ACHN (cell line): Measurements from ENCODE around the gene FECH.
"Not testable (repeated sequence)": the region's sequence is repeated elsewhere in the genome, so short reads cannot be mapped to it uniquely, and the experiment has no call there.

Experiments used
- DNase-seq: peaks from one replicate; pipeline ENCODE4 v3.0.0-alpha.2; 2015
- in situ Hi-C: cut with HindIII; loops from 2 replicates; pipeline ENCODE4 v1.10.0; 2017; ENCODE audit warnings: low sequenced_read_pairs, low pct_ligation_motif_present, low pct_unique_long_range_greater_than_20kb

Gene FECH, protein sequence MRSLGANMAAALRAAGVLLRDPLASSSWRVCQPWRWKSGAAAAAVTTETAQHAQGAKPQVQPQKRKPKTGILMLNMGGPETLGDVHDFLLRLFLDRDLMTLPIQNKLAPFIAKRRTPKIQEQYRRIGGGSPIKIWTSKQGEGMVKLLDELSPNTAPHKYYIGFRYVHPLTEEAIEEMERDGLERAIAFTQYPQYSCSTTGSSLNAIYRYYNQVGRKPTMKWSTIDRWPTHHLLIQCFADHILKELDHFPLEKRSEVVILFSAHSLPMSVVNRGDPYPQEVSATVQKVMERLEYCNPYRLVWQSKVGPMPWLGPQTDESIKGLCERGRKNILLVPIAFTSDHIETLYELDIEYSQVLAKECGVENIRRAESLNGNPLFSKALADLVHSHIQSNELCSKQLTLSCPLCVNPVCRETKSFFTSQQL

DNA sequence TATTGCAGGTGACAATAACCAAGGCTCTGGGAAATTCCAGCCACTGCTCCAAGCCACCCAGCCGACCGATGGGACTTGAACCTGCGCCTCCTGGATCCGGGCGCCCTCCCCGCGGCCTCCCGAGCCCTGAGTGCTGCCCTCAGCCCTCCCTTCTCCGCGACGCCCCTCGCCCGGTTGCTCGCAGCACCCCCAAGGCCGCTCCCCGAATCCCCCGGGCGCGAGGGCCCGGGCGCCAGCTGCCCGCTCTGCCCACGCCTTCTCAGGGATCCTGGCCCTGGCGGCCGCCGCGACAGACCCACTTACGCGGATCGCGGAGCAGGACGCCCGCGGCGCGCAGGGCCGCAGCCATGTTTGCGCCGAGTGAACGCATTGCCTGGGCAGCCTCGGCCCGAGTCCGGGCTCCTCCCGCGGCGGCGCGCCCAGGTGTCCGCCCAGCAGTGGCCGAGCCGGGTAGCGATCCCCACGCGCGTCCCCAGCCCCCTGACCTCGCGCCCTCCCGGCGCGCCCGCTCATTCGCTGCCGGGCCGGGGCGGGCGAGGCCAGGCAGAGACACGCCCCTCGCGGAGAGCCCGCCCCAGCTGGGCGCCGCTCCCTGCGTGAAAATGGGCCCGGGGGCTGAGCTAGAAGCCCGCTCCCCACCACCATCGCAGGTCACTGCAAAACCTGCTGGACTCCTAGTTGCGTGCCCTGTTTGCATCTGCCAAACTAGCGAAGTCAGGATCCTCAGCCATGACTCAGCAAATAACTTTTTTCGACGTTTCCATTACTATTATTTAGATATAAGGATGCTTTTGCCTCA, at the start of gene FECH:
FECH (minus strand) TSS at position 452 of the 799 bp plus-strand sequence; CDS start at position 370, 82 bp downstream.
- in situ Hi-C loops, result no loop called here
- DNase-seq, result peak; percentile 57

DNA sequence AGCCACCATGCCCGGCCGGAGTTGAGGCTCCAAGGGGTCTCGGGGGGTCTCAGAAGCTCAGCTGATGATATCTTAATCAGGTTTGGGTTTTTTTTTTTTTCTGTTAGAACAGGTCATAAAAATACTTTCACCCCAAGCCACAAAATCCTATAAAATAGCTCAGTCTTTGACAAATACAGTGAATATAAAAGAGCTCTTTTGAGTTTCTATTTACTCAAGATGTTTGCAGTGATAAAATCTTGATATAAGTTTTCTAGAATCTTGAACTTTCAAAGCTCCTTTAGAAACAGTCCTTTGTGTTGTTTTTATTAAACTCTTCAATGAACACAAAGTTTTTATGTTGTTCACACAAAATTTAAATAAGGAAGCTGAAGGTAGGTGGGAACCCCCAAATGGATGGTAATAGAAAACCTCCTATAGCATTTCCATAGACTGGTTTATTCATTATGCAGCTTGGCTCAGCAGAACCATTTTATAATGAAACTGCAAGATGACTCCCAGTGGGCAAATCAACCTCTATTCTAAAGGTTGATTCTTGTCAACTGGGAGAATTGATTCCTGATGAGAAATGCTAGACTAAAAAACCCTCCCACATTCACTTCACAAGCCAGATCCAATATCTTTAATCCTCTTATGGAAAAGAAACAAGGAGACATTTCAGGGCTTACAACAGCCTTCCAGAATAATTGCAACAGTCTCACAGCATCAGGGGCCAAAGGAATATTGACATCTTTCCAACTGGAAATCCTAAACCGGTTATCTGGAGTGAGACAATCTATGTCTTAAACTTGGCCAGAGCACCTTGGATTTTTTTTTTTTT, 48.7 kb upstream of the FECH start:
- no peak for DNase-seq
- in situ Hi-C loops, result no loop called here

DNA sequence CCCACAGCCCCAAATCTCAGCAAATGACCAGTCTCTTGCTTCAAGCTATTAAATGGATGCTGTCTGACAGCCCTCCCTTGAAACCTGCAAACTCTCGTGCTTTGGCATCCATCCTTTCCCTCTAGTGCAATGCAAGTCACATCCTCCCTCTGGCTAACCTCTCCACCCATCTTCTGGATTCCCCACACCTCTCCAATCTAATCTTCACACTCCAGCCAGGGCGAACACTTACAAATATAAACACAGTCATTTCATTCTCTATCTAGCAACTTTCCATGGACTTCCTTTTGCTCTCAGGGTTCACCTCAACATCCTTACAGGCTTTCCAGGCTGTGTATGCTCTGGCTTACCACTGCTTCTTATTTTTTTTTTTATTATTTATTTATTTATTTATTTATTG, 45.2 kb upstream of the FECH start:
- DNase-seq, result no peak
- in situ Hi-C loops, result no loop called here

DNA sequence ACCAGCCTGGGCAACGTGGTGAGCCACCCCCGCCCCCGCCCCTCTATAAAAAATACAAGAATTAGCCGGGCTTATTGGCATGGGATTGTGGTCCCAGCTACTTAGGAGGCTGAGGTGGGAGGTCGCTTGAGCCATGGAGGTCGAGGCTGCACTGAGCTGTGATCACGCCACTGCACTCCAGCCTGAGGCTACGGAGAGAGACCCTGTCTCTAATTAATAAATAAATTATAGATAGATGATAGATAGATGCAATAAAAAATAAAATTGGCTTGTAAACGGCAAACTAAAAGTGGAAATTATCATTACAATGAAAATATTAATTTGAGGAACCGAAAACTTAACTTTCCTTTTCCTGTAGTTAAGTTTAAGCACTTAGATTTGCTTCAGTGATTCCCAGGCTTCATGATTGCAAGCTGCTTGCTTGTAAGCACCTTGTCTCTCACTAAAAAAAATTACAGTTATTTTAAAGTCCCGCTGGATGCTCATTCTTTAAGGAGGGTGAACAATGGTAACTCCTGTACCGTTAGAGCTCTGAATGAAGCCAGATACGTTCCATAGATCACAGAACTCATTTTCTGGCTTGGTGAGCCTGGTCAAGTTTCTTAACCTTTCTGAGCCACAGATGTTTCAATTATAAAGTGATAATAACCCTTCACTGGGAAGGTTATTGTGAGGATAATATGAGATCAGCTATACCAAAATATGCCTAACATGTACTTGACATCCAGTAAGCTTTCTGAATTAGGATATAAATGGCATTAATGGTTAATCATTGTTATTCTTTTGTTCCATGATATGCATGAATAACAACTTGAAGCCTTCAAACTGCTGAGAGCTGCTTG, 44.5 kb upstream of the FECH start:
- DNase-seq, result no peak
- in situ Hi-C loops, result no loop called here

DNA sequence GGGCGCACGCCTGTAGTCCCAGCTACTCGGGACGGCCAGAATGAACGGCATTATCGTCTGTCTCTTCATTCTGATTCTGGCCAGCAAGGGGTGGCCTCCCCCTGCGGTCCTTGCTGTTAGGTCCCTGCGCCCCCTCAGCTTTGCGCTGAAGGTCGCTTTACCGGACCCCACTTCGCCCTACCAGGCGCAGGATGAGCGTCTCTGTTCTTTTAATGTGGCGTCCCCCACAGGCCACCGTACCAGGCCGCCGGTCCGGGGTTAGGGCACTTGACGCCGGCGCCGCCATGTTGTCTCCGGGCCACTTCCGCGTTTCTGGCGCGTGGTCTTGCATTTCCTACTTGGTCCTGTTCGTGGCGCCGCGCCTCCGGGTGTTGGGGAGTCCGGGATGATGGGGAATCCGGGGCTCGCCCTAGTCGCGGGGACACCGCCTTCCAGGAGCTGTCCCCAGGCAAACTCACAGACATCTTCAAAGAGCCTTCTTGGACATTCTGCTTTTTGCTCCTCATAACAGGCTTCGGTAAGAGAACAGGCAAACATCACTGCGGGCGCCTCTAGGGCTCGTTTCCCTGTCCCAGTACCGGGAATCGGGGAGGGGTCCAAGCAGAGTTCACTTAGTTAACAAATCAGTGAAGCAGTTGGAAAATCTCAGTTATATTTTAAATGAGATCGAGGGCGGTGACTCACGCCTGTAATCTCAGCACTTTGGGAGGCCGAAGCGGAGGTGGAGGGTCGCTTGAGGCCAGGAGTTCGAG, 43.7 kb upstream of the FECH start:
- in situ Hi-C loops, result no loop called here
- peak; percentile 94 for DNase-seq

DNA sequence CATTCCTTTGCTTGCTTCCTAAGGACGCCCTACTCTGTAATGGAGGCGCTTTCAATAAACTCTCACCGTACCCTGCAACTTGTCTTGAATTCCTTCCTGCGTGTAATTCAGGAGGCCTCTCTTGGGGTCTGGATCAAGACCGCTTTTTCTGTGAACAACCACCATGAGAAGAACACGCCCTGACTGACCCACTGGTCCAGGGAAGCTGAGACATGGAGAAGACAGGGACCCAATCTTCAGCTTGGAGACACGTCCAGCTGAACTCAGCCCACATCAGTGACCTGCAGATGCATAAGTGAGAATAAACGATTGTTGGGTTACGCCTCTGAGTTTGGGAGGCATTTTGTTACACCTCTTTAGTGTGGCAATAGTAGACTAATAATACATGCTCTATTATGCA, 42.9 kb upstream of the FECH start:
- in situ Hi-C loops, result no loop called here
- no peak for DNase-seq

DNA sequence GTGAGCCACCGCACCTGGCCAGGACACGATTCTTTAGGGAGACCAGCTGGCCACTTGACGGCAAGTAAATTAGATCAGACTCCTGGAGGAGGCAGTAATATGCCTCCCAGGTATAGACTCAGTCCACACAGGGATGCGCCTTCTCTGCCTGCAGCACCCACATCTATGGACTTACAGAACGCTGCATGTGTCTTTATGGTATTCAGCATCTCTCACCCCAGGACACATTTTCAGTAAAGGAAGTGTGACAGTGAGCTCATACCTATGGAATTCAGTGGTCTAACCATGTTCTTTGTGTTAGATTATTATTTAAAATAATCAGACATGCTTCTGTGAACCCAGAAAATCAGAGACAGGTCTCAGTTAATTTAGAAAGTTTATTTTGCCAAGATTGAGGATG, 41.0 kb upstream of the FECH start:
- in situ Hi-C loops, result no loop called here

DNA sequence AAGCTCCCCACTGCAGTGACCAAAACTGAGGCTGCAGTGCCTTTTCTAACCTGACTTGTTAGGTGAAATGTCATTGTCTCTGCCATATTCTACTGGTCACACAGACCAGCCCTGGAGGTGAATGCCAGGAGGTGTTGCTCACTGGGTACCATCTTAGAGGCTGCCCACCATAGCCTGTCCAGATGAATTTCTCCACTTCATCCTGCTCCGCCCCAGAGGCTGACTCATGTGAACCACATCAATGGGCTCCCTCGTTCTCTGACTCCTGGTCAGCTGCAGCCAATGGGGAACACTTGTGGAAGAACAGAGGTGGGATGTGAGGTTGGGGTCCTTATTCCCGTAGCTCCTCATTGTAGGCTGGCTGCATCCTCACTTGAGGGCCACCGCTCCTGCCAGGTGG, 38.5 kb upstream of the FECH start:
- in situ Hi-C loops, result no loop called here
- DNase-seq, result peak; percentile 23

More for the DNA sequence above, 41.0 kb upstream of the FECH start:
- DNase-seq, result no peak

DNA sequence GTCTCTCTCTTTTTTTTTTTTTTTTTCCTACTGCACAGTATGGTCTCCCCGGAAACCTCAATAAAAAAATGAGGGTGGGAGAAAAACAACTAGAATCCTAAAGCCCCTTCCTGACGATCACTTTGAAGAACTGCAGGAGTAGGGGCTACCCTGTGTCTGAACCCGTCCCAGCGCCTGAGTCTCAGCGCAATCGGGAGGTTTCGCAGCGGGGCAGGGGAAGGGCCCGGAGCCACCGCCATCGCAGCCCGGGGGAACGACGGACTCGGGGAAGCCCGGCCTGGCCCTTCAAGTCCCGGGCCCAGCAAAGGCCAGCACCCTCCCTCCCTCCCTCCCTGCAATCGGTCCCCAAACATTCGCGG, 34.7 kb upstream of the FECH start:
- peak; percentile 19 for DNase-seq
- in situ Hi-C loops, result no loop called here

DNA sequence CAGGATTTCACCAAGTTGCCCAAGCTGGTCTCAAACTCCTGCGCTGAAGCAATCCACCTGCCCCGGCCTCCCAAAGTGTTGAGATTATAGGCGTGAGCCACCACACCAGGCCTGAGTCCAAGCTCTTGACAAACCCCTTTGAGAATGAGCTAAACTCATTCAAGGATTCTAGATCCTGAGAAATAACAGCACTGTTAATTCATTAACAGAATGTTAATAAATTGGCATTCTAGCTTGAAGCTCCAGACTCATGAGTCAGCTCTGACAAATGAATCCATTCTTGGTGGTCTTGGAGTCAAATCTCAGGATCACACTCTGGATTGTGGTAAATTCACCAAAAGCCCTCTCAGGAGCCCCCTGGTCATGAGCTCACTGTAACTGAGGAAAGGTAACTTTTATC, 33.4 kb upstream of the FECH start:
- DNase-seq, result no peak
- in situ Hi-C loops, result no loop called here

DNA sequence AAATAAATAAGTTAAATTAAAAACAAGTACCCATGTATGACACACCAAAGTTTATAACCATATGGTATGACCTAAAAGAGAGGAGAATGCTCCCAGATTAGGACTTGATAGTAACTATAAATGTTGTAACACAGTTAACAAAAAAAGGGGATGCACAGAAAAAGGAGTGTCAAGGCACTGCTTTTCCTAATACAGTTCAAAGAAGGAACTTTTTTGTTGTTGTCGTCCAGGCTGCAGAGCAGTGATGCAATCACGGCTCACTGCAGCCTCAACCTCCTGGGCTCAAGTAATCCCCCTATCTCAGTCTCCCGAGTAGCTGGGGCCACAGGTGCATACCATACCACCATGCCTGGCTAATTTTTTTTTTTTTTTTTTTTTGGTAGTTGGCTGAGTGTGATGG, 32.4 kb upstream of the FECH start:
- in situ Hi-C loops, result no loop called here
- DNase-seq, result no peak

DNA sequence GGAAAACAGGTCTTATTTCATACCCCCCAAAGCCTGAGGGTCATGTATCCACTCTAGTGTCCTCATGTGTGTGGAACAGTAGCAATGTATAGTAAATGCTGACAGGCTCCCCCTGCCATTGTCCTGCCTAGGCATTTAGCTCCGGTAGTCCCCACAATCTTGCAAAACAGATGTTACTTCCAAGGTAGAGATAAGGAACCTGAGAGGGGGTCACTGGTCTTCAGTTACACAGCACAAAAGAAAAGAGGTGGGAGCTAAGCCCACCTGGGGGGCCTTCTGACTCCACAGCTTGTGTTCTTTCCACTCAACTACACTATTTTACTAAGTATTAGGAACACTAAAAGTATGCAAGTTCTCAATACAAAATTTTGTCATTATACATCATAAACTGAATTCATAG, 17.4 kb upstream of the FECH start:
- DNase-seq, result no peak
- in situ Hi-C loops, result no loop called here

DNA sequence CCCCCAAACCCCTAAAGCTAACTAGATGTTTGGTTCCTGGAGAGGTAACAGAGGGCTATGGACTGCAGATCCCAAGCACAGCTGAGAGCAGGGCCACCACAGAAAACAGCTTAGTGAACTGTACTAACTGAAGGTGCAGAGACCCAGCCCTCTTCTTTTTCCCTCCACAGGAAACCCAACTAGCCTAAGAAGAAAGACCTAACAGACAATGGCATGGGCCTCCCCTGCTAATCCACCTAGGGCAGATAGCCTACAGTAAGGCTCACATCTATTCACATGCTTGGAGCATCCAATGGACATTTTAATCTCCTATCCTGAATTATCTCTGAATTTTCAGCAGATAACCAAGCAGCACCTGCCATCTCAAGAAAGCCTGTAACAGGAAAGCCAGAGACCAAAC, 8.8 kb upstream of the FECH start:
- in situ Hi-C loops, result no loop called here
- DNase-seq, result no peak

DNA sequence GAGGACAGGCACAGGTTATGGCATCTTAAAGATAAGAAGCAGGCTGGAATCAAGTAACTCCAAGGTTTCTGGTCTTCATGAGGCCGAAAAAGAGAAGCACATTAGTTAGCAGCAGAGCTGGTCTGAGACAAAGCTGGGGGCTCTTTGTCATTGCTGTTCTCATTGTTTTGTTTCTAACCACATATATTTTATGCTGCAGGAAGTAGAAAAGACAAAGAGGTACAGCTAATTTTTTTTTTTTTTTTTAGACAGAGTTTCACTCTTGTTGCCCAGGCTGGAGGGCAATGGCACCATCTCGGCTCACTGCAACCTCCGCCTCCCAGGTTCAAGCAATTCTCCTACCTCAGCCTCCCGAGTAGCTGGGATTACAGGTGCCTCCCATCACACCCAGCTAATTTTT, 6.2 kb upstream of the FECH start:
- in situ Hi-C loops, result not testable (repeated sequence)

DNA sequence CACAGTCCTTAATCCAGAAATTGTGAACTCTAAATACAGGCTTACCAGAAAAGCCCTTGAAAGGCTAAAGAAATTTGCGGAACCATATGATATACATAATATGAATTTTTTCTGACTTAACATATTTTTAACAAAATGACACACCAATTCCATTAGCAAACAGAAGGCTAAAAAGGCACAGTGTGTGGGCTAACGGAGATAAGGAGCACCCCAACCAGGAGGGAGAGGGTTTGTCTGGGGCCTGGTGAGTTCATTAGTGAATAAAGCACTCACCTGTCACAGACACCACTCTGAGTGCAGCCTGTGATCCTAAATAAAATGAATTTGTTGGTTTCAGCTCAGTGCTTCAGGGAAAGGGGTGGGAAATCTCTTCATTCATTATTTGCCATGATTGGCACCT, 2.7 kb upstream of the FECH start:
- no peak for DNase-seq
- in situ Hi-C loops, result no loop called here

More for the DNA sequence above, 6.2 kb upstream of the FECH start:
- DNase-seq, result not testable (repeated sequence)

DNA sequence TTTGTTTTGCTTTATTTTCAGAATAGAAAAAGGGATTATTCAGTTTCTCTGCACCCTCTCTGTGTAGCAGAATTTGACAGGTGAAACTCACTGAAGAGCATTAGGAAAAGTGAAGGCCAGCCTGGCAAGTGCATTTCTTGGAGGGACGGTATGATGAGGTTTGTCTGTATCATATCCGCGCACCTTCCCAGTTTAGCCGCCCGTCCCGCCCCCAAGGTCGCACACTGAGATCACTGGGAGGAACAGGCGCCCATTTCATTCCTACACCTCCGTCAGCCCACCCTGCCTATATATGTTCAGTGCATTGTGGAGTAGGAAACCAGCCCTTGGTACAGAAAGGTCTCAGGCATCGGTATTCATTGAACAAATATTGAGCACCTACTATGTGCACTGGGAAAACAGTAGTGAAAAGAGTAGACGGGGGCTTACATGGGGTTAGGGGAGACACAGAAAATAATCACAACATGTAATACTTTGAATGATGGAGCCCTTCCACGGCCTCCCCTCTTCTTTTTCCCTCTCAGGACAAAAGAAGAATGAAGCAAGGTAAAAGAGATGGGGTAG, 678 bp upstream of the FECH start:
- in situ Hi-C loops, result no loop called here
- DNase-seq, result no peak

DNA sequence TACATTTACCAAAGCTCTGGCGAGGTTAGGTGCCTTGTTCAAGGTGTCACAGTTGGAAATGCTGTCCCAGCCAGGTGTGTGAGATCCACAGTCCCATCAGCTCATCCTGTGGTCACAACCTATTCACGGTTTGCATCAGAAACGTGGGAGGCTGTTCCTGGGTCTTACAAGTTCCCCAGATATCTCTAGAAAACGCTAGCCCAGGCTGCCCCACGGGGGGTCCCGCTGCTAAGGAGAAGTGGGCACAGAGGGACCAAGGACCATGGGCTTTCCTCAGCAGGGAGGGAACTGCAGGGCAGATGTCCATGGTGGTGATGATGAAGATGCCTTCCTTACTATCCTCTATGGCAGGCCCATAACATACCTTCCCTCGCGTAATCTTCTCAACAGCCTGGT, 649 bp downstream of the FECH start:
- DNase-seq, result no peak
- in situ Hi-C loops, result no loop called here
